Endodermal cell (in vitro differentiated cells): ENCODE data around the gene TMEM165. TPM values are rescaled to one million over a fixed set of nuclear protein-coding genes. Genes with fewer than 3 reads are reported as not detected.
A peak's percentile ranks its signal among the peaks of the same experiment; 100 is the strongest.

Experiments used
- DNase-seq: peaks from one replicate; pipeline ENCODE4 v3.0.0-alpha.2; 2017
- H3K27ac ChIP-seq: 2 replicates; pipeline ENCODE4 v1.5.1; 2013; ENCODE audit warnings: mild to moderate bottlenecking, low read depth, low read length, moderate library complexity
- H3K27me3 ChIP-seq: 2 replicates; pipeline ENCODE4 v1.6.1; 2013; ENCODE audit warnings: mild to moderate bottlenecking, low read length, moderate library complexity; ENCODE audit not compliant: insufficient read depth, control insufficient read depth, poor library complexity, severe bottlenecking
- H3K36me3 ChIP-seq: 2 replicates; pipeline ENCODE4 v1.7.0; 2013; ENCODE audit warnings: mild to moderate bottlenecking, low read length, moderate library complexity; ENCODE audit not compliant: control insufficient read depth, insufficient read depth
- H3K4me1 ChIP-seq: one replicate; pipeline ENCODE4 v1.7.0; 2013; ENCODE audit warnings: low read length; ENCODE audit not compliant: control insufficient read depth, insufficient read depth
- H3K4me3 ChIP-seq: 2 replicates; pipeline ENCODE4 v1.5.1; 2013; ENCODE audit warnings: mild to moderate bottlenecking, low read length, moderate library complexity
- H3K9ac ChIP-seq: 2 replicates; pipeline ENCODE4 v1.6.1; 2013; ENCODE audit warnings: mild to moderate bottlenecking, low read length, moderate library complexity; ENCODE audit not compliant: poor library complexity, severe bottlenecking; ENCODE audit errors: extremely low read depth
- H3K9me3 ChIP-seq: 2 replicates; pipeline ENCODE4 v1.6.1; 2013; ENCODE audit warnings: mild to moderate bottlenecking, low read length, moderate library complexity; ENCODE audit not compliant: control insufficient read depth
- H3K27ac Mint-ChIP-seq: 2 replicates; pipeline ENCODE4 v1.8.0; 2020; ENCODE audit warnings: mixed read lengths
- H3K27me3 Mint-ChIP-seq: 2 replicates; pipeline ENCODE4 v1.8.0; 2021; ENCODE audit warnings: mild to moderate bottlenecking, mixed read lengths; ENCODE audit not compliant: insufficient read depth
- H3K36me3 Mint-ChIP-seq: 2 replicates; pipeline ENCODE4 v1.8.0; 2020; ENCODE audit warnings: low read depth, mixed read lengths
- H3K4me1 Mint-ChIP-seq: 2 replicates; pipeline ENCODE4 v1.8.0; 2020; ENCODE audit warnings: mixed read lengths
- H3K4me3 Mint-ChIP-seq: 2 replicates; pipeline ENCODE4 v1.8.0; 2020; ENCODE audit warnings: mild to moderate bottlenecking, moderate library complexity, mixed read lengths
- H3K9me3 Mint-ChIP-seq: 2 replicates; pipeline ENCODE4 v1.8.0; 2020; ENCODE audit warnings: mild to moderate bottlenecking, mixed read lengths
- CTCF ChIP-seq: fragments of 200-600 bp; sonication (generic); conservative IDR thresholded peaks from 2 replicates; pipeline ENCODE4 v1.5.0; 2021; ENCODE audit warnings: antibody characterized with exemption, mild to moderate bottlenecking
- WGBS, 2 experiments: methylation state at CpG; one replicate each; pipeline versions ENCODE4 v1.1.5 to v1.1.7; 2013; ENCODE audit warnings: missing lambda C conversion rate in 2 of 2, mixed read lengths in 1 of 2; ENCODE audit not compliant: insufficient coverage in 1 of 2, insufficient read length in 1 of 2; 5-methylcytosine and 5-hydroxymethylcytosine counted together
- total RNA-seq, 2 donors: library from RNA; stranded (reverse); fragmentation: NEBNext Ultra II Directional in 1 of 2; extraction: Animal tissue kit (Norgen Biotek cat#: 25700) in 1 of 2; gene quantifications; 2 replicates in 1 of 2; 3 replicates in 1 of 2; pipeline ENCODE4 v1.2.1, GENCODE V29; 2021

TMEM165 gene
- total RNA-seq, 2 donors from 2014 or later = 90.5 to 100 TPM

GRCh38 chr4:55440786-55441185 is 45.0 kb downstream of the TMEM165 start:
- Mint-ChIP-seq H3K27ac (no peak overlapping the region), H3K4me3 (no peak overlapping the region), H3K9me3 (no peaks in the 10 kb centered on the region), H3K36me3 (peaks cover 55% of the 10 kb centered on the region), H3K27me3 (no peaks in the 10 kb centered on the region), H3K4me1 (peaks cover 10% of the 10 kb centered on the region)
- Histone ChIP-seq H3K4me1 (no peaks in the 10 kb centered on the region), H3K9ac (no peak overlapping the region), H3K9me3 (no peaks in the 10 kb centered on the region), H3K4me3 (no peak overlapping the region), H3K27me3 (no peaks in the 10 kb centered on the region), H3K27ac (no peak overlapping the region), H3K36me3 (peaks cover 68% of the 10 kb centered on the region)
- no peak for DNase-seq
- TF ChIP-seq CTCF = no peak
- WGBS, 2 experiments = 83 to 89% methylated on average over 1 to 2 of the region's 2 CpGs

DNA sequence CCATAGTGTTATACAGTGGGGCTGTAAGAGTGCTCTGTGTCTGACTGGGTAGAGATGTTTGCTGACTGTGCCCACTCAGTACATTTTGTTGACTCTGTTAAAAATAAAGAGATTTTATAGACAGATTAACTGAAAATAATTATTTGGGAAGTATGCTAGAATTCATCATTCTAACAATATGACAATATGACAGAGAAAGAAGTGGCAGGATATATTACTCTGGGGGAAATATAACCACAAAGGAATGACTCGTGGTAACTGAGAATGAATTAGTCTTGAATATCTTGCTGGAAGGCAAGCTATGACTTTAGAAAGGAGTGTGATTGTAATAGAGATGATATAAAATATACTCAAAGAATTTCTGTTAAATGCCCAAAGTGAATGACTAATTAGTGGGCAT is 46.8 kb downstream of the TMEM165 start:
- Histone ChIP-seq H3K36me3 (peaks cover 60% of the 10 kb centered on the region), H3K9me3 (no peaks in the 10 kb centered on the region), H3K4me3 (no peak overlapping the region), H3K9ac (no peak overlapping the region), H3K27me3 (no peaks in the 10 kb centered on the region), H3K27ac (no peak overlapping the region), H3K4me1 (no peaks in the 10 kb centered on the region)
- Mint-ChIP-seq H3K9me3 (no peaks in the 10 kb centered on the region), H3K4me3 (no peak overlapping the region), H3K36me3 (peaks cover 57% of the 10 kb centered on the region), H3K27me3 (no peaks in the 10 kb centered on the region), H3K27ac (no peak overlapping the region), H3K4me1 (peaks cover 10% of the 10 kb centered on the region)
- no peak for TF ChIP-seq CTCF
- DNase-seq = no peak
- WGBS, 2 experiments = 95% methylated on average over 1 of the region's 1 CpG; no CpG with 5 or more reads in 1 of the 2 experiments

DNA sequence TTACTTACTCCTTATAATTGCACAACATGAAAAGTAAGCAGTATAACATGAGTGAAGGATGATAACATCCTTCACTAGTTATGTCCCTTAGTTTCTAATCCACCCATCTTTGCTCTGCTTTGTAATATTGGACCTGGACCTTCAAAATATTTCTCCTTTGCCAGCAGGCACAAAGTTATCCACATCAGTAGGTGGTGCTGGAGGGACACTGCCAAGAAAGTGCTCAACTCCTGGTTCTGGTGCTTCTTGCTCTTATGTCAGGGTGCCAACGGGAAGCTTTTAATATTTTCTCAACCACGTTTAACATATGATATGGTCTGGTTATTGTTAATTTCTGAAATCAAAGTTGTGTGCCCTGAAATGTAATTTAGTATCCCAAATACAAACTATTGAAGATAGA is 49.1 kb downstream of the TMEM165 start:
- Histone ChIP-seq H3K4me1 (no peaks in the 10 kb centered on the region), H3K4me3 (no peak overlapping the region), H3K9me3 (no peaks in the 10 kb centered on the region), H3K27ac (no peak overlapping the region), H3K27me3 (no peaks in the 10 kb centered on the region), H3K36me3 (peaks cover 63% of the 10 kb centered on the region), H3K9ac (no peak overlapping the region)
- Mint-ChIP-seq H3K4me3 (no peak overlapping the region), H3K27ac (no peak overlapping the region), H3K36me3 (peaks cover 51% of the 10 kb centered on the region), H3K27me3 (no peaks in the 10 kb centered on the region), H3K4me1 (no peaks in the 10 kb centered on the region), H3K9me3 (no peaks in the 10 kb centered on the region)
- no peak for DNase-seq
- TF ChIP-seq CTCF = peak; percentile 61
- WGBS, 2 experiments = 88% methylated on average over 1 of the region's 2 CpGs; no CpG with 5 or more reads in 1 of the 2 experiments
